Transverse colon (tissue), 4 donors: ENCODE data around the gene CASP8. TPM values are rescaled to one million over a fixed set of nuclear protein-coding genes. Genes with fewer than 3 reads are reported as not detected.
"Not testable (repeated sequence)": the region's sequence is repeated elsewhere in the genome, so short reads cannot be mapped to it uniquely, and the experiment has no call there.

Experiments
- DNase-seq: peaks from one replicate; pipeline ENCODE4 v3.0.0-alpha.2; 2019
- H3K27ac ChIP-seq, 4 donors: fragments of 200-600 bp; sonication (generic); 2 replicates each; pipeline ENCODE4 v1.5.1; 2016 to 2018; ENCODE audit warnings: inconsistent platforms in 4 of 4
- H3K27me3 ChIP-seq: fragments of 200-600 bp; sonication (generic); 2 replicates; pipeline ENCODE4 v1.5.1; 2017; ENCODE audit warnings: inconsistent platforms
- H3K36me3 ChIP-seq, 4 donors: fragments of 200-600 bp; sonication (generic); 2 replicates each; pipeline ENCODE4 v1.5.1; 2017 to 2019; ENCODE audit warnings: inconsistent platforms in 4 of 4
- H3K4me1 ChIP-seq, 4 donors: fragments of 200-600 bp; sonication (generic); 2 replicates each; pipeline ENCODE4 v1.5.1; 2017 to 2020; ENCODE audit warnings: inconsistent platforms in 4 of 4
- H3K4me3 ChIP-seq, 4 donors: fragments of 200-600 bp; sonication (generic); 1 replicate in 1 of 4; 2 replicates in 3 of 4; pipeline versions ENCODE4 v1.5.1 to v1.6.1; 2017 to 2019; ENCODE audit warnings: inconsistent platforms in 4 of 4
- H3K9me3 ChIP-seq, 2 donors: fragments of 200-600 bp; sonication (generic); 2 replicates each; pipeline ENCODE4 v1.5.1; 2017 to 2019; ENCODE audit warnings: inconsistent platforms in 2 of 2
- EP300 ChIP-seq: sonication (generic); formaldehyde crosslinking; IDR thresholded peaks from one replicate; pipeline ENCODE4 v1.6.1; 2017; ENCODE audit warnings: antibody characterized with exemption, low read depth
- POLR2A ChIP-seq: fragments of 450-650 bp; IDR thresholded peaks from one replicate; pipeline ENCODE4 v1.6.1; 2016; ENCODE audit warnings: antibody characterized with exemption, mild to moderate bottlenecking, moderate library complexity
- POLR2AphosphoS5 ChIP-seq, 3 donors: sonication (generic); formaldehyde crosslinking; IDR thresholded peaks; one replicate each; pipeline ENCODE4 v1.6.1; 2016; ENCODE audit warnings: antibody characterized with exemption in 3 of 3
- WGBS, 2 donors: methylation state at CpG; one replicate each; pipeline ENCODE4 v1.1.5; 2018; ENCODE audit warnings: low coverage in 1 of 2; 5-methylcytosine and 5-hydroxymethylcytosine counted together
- in situ Hi-C, 4 donors: fragments of 200-750 bp; cut with MboI; loops; one replicate each; pipeline versions ENCODE4 v1.15.0 to v1.15.1; 2017; ENCODE audit warnings: low sequenced_read_pairs in 3 of 4, low pct_ligation_motif_present in 1 of 4, low pct_unique_long_range_greater_than_20kb in 1 of 4
- intact Hi-C: fragments of 100-400 bp; cut with DNase I; formaldehyde crosslinking; loops from one replicate; pipeline ENCODE4 v1.15.1; 2023; ENCODE audit warnings: low total_unique reads
- total RNA-seq, 4 donors: library from RNA; depleted of rRNA; stranded (reverse); fragments of >200 nt; gene quantifications; one replicate each; pipeline ENCODE4 v1.1.0, GENCODE V29; 2016
- TF ChIP-seq, protein P1 (sequence below), 5 experiments: fragments of 200-600 bp in 3 of 5; fragments of 450-650 bp in 2 of 5; sonication (generic) in 3 of 5; IDR thresholded peaks; 1 replicate in 2 of 5; 2 replicates in 3 of 5; pipeline ENCODE4 v1.5.1; 2016 to 2017; ENCODE audit warnings: antibody characterized with exemption in 5 of 5, inconsistent platforms in 3 of 5, mild to moderate bottlenecking in 2 of 5, moderate library complexity in 1 of 5

Gene CASP8
- total RNA-seq, 4 donors from 2014 or later, result 27.6 to 55.7 (median 40.5) TPM

DNA sequence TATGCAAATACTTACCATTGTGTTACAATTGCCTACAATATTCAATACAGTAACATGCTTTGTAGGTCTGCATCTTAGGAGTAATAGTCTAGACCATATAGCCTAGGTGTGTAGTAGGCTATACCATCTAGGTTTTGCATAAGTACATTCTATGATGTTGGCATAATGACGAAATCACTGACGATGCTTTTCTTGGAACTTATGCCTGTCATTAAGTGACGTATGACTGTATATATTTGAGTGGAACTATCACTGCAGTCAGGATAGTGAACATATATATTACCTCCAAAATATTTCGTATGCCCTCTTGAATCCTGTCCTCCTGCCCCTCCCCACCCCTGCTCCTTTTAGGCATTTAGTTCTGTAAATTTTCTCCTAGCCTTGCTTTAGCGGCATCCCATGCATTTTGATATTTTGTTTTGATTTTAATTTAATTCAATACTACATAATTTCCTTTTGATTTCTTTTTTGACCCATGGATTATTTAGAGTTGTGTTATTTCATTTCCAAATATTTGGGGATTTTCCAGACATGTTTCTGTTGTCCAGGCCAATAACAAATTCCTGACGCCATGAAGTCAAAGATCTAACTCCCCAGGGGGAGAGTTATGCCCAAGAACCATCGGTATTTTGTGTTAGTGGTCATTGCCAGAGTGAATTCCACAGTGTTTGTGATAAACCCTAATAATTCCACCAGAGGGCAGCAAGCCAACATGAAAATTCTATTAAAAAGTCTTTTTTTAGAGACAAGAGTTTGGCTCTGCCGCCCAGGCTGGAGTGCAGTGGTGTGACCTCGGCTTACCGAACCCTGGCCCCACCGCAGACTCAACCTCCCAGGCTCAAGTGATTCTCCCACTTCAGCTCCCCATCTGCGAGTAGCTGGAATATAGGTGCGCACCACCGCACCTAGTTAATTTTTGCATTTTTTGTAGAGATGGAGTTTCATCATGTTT is 24.2 kb upstream of the CASP8 start:
- TF ChIP-seq POLR2AphosphoS5 (IDR thresholded peaks at IDR 0.05) (no peak), EP300 (no peak), POLR2A (no peak)
- TF ChIP-seq, protein P1, sequence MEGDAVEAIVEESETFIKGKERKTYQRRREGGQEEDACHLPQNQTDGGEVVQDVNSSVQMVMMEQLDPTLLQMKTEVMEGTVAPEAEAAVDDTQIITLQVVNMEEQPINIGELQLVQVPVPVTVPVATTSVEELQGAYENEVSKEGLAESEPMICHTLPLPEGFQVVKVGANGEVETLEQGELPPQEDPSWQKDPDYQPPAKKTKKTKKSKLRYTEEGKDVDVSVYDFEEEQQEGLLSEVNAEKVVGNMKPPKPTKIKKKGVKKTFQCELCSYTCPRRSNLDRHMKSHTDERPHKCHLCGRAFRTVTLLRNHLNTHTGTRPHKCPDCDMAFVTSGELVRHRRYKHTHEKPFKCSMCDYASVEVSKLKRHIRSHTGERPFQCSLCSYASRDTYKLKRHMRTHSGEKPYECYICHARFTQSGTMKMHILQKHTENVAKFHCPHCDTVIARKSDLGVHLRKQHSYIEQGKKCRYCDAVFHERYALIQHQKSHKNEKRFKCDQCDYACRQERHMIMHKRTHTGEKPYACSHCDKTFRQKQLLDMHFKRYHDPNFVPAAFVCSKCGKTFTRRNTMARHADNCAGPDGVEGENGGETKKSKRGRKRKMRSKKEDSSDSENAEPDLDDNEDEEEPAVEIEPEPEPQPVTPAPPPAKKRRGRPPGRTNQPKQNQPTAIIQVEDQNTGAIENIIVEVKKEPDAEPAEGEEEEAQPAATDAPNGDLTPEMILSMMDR (IDR thresholded peaks at IDR 0.05), result peak; percentile 49 to 65 (median 57)
- H3K9me3 ChIP-seq, result no peaks in the 10 kb centered on the region
- 41 to 58% methylated on average over 5 to 14 of the region's 14 CpGs for WGBS, 2 donors
- H3K27ac ChIP-seq, result peak overlapping the region in 2 of 4 donors; percentile 13 to 37
- in situ Hi-C loops, result loop anchor here in 3 of 4 donors (10.0 to 25.0 kb wide), 3 partner anchors 51 to 129 kb away; partner anchors contain the start of genes FLACC1 (in 2 of the 3) and CASP10 (in 1 of the 3)
- H3K4me3 ChIP-seq, result peak overlapping the region in 1 of 4 donors; percentile 20
- intact Hi-C loops, result no loop called here
- H3K27me3 ChIP-seq, result no peaks in the 10 kb centered on the region
- H3K36me3 ChIP-seq, result no peaks in the 10 kb centered on the region
- H3K4me1 ChIP-seq, result peaks cover 6 to 44% (median 32%) of the 10 kb centered on the region in 4 donors
- peak; percentile 37 for DNase-seq

DNA sequence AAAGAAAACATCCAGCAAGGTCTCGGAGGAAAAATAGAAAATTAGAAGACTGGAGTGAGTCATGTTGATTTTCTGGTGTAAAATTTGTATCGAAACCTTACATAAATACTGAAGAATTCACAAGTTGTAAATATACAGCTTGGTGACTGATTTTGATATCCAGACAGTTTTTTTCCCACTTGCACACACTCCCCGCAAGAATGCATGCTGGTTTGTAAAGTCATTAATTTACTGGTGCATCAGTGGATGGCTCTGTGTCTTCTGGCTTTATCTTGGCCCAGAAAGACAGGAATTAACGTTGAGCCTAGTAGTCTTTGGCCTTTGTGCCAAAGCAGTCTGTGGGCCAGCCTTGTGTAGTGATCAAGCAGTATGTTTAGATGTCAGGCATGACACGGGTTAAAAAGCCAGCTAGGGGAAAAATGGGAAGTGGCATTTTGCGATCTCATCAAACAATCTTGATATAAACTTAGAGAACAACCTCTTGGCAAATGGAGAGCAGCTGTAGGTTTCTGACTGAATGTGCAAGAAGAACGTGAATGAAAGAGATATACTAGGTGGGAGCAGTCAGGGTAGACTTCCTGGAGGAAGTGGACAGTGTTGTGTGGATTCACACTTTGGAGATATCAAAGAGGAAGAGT is 22.7 kb upstream of the CASP8 start:
- no peak overlapping the region for H3K27ac ChIP-seq
- H3K9me3 ChIP-seq, result no peaks in the 10 kb centered on the region
- intact Hi-C loops (no loop called here), in situ Hi-C loops (loop anchor here in 3 of 4 donors (10.0 to 25.0 kb wide), 3 partner anchors 53 to 127 kb away; partner anchors contain the start of genes FLACC1 (in 2 of the 3) and CASP10 (in 1 of the 3))
- 67 to 70% methylated on average over 5 to 7 of the region's 7 CpGs for WGBS, 2 donors
- H3K4me1 ChIP-seq, result peaks cover 3 to 36% (median 21%) of the 10 kb centered on the region in 4 donors
- no peaks in the 10 kb centered on the region for H3K36me3 ChIP-seq
- no peak for DNase-seq
- TF ChIP-seq POLR2A (no peak), POLR2AphosphoS5 (IDR thresholded peaks at IDR 0.05) (no peak), EP300 (no peak)
- TF ChIP-seq, protein P1 (IDR thresholded peaks at IDR 0.05), result no peak
- no peaks in the 10 kb centered on the region for H3K27me3 ChIP-seq
- H3K4me3 ChIP-seq, result no peak overlapping the region

DNA sequence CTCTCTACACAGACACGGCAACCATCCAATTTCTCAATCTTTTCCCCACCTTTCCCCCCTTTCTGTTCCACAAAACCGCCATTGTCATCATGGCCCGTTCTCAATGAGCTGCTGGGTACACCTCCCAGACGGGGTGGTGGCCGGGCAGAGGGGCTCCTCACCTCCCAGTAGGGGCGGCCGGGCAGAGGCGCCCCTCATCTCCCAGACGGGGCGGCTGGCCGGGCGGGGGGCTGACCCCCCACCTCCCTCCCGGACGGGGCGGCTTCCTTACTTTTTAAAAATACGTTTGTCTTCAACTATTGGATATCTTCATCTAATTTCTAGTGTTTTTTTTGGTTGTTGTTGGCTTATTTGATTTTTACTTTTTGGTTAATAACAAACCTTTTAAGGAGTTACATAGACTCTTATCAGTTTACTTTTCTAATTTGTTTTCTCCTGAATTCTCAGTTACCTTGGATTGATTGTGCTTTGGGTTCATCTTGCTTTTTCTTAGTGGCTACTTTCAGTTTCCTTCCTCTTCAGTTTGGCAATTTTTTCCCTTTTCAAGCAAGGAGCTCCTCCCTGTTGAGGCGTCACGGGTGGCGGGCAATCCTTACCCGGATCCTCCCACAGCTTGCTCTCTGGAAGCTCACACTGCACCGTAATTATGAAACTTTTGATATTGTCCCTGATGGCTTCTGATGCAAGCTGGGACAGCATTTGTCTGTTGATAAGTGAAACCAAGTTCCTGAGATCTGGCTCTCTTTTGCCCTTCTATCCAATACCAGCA is 21.0 kb upstream of the CASP8 start:
- DNase-seq, result peak; percentile 44
- in situ Hi-C loops, result loop anchor here in 3 of 4 donors (10.0 to 25.0 kb wide), 3 partner anchors 55 to 125 kb away; partner anchors contain the start of genes FLACC1 (in 2 of the 3) and CASP10 (in 1 of the 3)
- H3K27me3 ChIP-seq, H3K36me3 ChIP-seq, intact Hi-C loops, H3K9me3 ChIP-seq, H3K4me3 ChIP-seq: not testable (repeated sequence)
- peak overlapping the region in 3 of 4 donors; percentile 39 to 57 (median 53) for H3K27ac ChIP-seq
- H3K4me1 ChIP-seq, result peaks cover 0 to 26% (median 12%) of the 10 kb centered on the region in 4 donors
- WGBS, 2 donors, result 91 to 92% methylated on average over 10 to 21 of the region's 21 CpGs

DNA sequence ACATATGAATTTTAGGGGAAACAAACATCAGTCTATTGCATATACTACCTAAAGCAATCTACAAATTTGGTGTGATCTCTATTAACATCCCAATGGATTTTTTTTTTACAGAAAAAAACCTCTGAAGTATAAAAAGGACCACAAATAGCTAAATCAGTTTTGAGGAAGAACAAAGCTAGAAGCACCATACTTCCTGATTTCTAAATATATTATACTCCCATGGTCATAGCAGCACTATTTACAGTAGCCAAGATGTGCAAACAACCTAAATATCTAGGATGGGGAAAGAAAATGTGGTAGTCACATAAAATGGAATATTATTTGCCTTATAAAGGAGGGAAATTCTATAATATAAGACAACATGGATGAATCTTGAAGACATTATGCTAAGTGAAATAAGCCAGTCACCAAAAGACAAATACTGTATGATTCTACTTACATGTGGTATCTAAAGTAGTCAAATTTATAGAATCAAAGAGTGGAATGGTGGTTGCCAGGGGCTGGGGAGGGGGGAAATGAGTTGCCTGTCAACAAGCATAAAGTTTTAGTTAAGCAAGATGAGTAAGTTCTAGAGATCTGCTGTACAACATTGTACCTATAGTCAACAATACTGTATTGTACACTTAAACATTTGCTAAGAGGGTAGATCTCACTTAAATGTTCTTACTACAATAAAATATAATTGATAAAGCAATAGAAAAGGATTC is 17.6 kb upstream of the CASP8 start:
- no peak overlapping the region for H3K27ac ChIP-seq
- H3K4me3 ChIP-seq, result no peak overlapping the region
- H3K9me3 ChIP-seq, result no peaks in the 10 kb centered on the region
- peaks cover 0 to 6% (median 0%) of the 10 kb centered on the region in 4 donors for H3K4me1 ChIP-seq
- no peaks in the 10 kb centered on the region for H3K27me3 ChIP-seq
- in situ Hi-C loops (loop anchor here in 3 of 4 donors (10.0 to 25.0 kb wide), 2 partner anchors 120 to 122 kb away; partner anchors contain the start of gene FLACC1 (in 2 of the 3)), intact Hi-C loops (no loop called here)
- no peak for DNase-seq
- H3K36me3 ChIP-seq, result no peaks in the 10 kb centered on the region
- TF ChIP-seq POLR2AphosphoS5 (IDR thresholded peaks at IDR 0.05), result no peak
- TF ChIP-seq, protein P1 (IDR thresholded peaks at IDR 0.05), result no peak
- TF ChIP-seq EP300, result no peak
- no peak for TF ChIP-seq POLR2A
